IPS-18a (cell line): ENCODE results near the gene TPRG1L.

Experiments used
- H3K27ac ChIP-seq: one replicate; pipeline ENCODE4 v1.5.1; 2013; ENCODE audit warnings: low read length
- H3K27me3 ChIP-seq: one replicate; pipeline ENCODE4 v1.6.1; 2013; ENCODE audit warnings: mild to moderate bottlenecking, low read length; ENCODE audit not compliant: control insufficient read depth, insufficient read depth
- H3K36me3 ChIP-seq: one replicate; pipeline ENCODE4 v1.6.1; 2013; ENCODE audit warnings: low read depth, low read length; ENCODE audit not compliant: control insufficient read depth
- H3K4me1 ChIP-seq: one replicate; pipeline ENCODE4 v1.6.1; 2013; ENCODE audit warnings: low read depth, low read length; ENCODE audit not compliant: control insufficient read depth
- H3K4me3 ChIP-seq: one replicate; pipeline ENCODE4 v1.5.1; 2013; ENCODE audit warnings: low read length
- H3K9ac ChIP-seq: one replicate; pipeline ENCODE4 v1.6.1; 2013; ENCODE audit warnings: mild to moderate bottlenecking, low read length, moderate library complexity
- H3K9me3 ChIP-seq: one replicate; pipeline ENCODE4 v1.6.1; 2013; ENCODE audit warnings: low read depth, low read length; ENCODE audit not compliant: control insufficient read depth

Gene TPRG1L

DNA sequence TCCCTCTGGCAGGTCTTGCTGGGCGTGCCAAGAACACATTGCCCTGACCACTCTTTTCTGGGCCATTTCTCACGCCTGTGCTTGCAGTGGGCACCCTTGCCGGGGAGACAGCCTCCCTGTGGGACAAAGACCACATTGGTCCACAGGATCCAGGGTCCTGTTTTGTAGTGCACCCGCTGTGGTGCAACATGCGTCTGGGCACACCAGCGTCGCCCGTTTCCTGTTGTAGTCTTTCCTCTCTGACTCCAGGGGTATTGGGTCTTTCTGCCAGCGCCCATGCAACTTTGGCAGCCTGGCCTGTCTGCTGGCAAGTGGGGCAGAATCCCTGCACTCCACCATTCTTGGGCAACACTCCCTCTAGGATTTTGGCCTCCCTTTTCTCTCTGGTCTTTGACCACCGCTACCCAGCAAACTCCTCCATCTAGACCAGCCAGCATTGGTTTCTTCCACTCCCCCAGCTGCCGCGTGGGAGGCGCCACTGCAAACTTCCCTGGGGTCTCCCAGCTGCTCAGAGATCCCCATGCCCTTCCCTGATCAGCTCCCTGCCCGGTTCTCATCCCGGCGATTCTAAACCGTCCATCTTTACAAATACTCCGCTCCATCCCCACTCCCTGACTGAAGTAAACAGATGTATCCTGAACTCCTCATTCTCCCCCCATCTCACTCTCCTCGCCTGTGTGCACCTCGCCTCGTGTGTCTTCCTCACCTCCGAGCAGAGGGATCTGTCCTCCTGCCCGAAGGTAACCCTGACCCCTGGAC is 1.2 kb upstream of the TPRG1L start:
- Histone ChIP-seq H3K9ac (peak overlapping the region; percentile 50), H3K4me1 (no peaks in the 10 kb centered on the region), H3K9me3 (no peaks in the 10 kb centered on the region), H3K36me3 (peaks cover 2% of the 10 kb centered on the region), H3K27me3 (peaks cover 26% of the 10 kb centered on the region), H3K4me3 (peak overlapping the region; percentile 75), H3K27ac (no peak overlapping the region)

DNA sequence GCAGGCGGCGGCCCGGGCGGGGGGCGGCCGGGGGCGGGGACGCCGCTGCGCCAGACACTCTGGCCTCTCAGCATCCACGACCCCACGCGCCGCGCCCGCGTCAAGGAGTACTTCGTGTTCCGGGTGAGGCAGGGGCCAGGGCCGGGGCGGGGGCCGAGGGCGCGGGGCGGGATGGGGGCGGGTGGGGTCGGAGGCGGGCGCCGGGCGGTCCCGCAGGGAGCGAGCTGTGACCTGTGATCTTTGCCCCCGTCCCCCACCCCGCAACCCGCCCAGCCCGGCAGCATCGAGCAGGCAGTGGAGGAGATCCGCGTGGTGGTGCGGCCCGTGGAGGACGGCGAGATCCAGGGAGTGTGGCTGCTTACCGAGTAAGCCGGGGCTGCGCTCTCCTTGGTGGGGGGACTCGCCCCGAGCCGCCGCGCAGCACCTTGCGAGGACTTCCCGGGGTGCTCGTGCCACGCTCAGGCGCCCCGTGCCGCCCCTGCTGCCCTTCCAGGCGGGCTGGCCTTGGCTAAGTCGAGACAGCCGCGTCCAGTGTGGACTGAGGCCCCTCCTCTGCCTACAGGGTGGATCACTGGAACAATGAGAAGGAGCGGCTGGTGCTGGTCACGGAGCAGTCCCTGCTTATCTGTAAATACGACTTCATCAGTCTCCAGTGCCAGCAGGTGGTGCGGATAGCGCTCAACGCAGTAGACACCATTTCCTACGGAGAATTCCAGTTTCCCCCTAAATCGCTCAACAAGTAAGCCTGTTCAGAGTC is 514 bp downstream of the TPRG1L start:
- Histone ChIP-seq H3K9ac (no peak overlapping the region), H3K36me3 (peaks cover 16% of the 10 kb centered on the region), H3K27ac (no peak overlapping the region), H3K27me3 (peaks cover 17% of the 10 kb centered on the region), H3K4me3 (peak overlapping the region; percentile 65), H3K4me1 (no peaks in the 10 kb centered on the region), H3K9me3 (no peaks in the 10 kb centered on the region)

DNA sequence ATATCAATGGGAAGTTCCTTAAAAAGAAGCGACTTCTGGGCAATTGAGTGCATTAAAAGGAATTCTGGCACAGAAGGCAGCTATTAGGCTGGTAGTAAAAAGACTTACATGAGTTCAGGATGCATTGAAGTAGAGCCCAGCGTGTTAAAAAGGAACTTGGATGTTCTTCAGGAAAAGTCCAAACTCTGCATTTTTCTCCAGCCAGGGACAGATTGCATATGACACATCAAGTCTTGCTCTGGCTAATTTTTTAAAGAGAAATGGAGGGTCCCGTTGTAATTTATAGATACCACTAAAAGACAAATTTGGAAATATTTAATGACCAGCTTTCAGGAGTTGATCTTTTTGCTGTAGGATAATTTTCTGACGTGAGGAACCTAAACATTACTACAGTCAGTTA is 1.2 kb downstream of the TPRG1L start:
- Histone ChIP-seq H3K4me1 (no peaks in the 10 kb centered on the region), H3K9me3 (no peaks in the 10 kb centered on the region), H3K27me3 (peaks cover 12% of the 10 kb centered on the region), H3K9ac (no peak overlapping the region), H3K27ac (no peak overlapping the region), H3K4me3 (peak overlapping the region; percentile 65), H3K36me3 (peaks cover 16% of the 10 kb centered on the region)

DNA sequence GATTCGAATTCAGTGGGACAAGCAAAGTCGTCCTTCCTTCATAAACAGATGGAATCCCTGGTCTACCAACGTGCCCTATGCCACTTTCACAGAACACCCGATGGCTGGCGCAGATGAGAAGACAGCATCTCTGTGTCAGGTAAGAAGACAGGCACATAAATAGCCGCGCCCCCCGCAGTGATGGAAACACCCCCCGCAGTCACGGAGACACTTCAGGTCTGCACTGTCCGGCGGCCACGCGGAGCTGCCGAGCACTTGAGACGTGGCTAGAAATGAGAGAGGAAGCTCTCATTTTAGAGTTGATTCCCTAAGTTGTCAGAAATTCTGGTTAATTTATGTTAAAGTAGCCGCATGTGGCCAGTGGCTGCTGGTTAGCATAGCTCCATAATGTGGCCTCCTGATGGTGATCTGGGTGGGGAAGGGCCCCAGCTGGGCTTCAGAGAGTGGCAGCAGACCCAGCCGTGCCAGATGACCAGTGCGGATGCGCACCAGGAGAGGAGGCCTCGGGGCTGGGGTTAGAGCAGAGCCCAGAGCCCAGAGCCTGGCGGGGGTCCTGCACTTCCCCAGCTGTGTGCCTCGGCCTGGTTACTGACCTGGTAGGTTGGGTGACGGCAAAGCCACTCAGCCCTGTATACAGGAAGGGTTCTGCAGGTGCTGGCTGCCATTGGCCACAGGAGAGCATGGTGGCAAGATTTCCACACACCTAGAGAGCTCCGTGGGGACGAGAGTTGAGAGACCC is 2.9 kb downstream of the TPRG1L start:
- Histone ChIP-seq H3K4me1 (peaks cover 3% of the 10 kb centered on the region), H3K27me3 (peaks cover 12% of the 10 kb centered on the region), H3K4me3 (no peak overlapping the region), H3K36me3 (peaks cover 16% of the 10 kb centered on the region), H3K9ac (no peak overlapping the region), H3K9me3 (no peaks in the 10 kb centered on the region), H3K27ac (no peak overlapping the region)

DNA sequence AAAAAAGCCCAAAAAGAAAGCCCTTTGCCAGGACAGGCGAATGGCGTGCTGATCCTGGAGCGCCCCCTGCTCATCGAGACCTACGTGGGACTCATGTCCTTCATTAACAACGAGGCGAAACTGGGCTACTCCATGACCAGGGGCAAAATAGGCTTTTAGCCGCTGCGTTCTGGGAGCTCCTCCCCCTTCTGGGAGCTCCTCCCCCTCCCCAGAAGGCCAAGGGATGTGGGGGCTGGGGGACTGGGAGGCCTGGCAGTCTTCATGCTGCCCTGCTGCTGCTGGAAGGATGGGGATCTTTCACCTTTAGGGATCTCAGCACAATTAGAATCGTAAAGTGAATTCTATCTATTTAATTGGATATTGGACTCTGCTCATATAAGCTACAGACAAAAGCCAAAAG is 3.6 kb downstream of the TPRG1L start:
- Histone ChIP-seq H3K4me1 (peaks cover 3% of the 10 kb centered on the region), H3K36me3 (peaks cover 16% of the 10 kb centered on the region), H3K27me3 (peaks cover 6% of the 10 kb centered on the region), H3K27ac (no peak overlapping the region), H3K9me3 (no peaks in the 10 kb centered on the region), H3K4me3 (no peak overlapping the region), H3K9ac (no peak overlapping the region)

DNA sequence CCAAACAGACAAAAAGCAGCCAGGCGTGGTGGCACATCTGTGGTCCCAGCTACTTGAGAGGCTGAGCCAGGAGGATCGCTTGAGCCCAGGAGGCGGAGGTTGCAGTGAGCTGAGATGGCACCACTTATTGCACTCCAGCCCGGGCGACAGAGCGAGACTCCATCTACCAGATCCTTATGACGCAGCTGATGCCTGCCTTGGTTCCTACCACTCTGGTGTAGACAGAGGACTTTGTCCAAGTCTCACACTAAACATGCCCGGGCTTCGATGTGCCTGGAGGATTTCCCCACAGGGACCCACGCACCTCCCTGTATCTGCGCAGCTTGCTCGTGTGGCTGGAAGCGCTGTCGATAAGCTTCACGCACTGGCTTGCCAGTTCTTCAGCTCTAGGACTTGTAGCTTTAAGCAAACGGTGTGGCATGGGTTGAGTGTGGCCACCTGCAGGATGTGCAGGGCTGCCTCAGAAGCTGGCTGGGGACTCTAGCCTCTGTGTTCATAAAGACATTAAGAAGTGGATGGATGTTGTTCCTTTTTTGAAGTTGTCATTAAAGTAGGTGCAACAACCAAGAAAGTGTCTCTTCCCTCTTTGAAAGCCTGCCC is 4.8 kb downstream of the TPRG1L start:
- Histone ChIP-seq H3K4me1 (peaks cover 3% of the 10 kb centered on the region), H3K27ac (no peak overlapping the region), H3K9me3 (no peaks in the 10 kb centered on the region), H3K4me3 (no peak overlapping the region), H3K9ac (no peak overlapping the region), H3K36me3 (peaks cover 16% of the 10 kb centered on the region), H3K27me3 (no peaks in the 10 kb centered on the region)

DNA sequence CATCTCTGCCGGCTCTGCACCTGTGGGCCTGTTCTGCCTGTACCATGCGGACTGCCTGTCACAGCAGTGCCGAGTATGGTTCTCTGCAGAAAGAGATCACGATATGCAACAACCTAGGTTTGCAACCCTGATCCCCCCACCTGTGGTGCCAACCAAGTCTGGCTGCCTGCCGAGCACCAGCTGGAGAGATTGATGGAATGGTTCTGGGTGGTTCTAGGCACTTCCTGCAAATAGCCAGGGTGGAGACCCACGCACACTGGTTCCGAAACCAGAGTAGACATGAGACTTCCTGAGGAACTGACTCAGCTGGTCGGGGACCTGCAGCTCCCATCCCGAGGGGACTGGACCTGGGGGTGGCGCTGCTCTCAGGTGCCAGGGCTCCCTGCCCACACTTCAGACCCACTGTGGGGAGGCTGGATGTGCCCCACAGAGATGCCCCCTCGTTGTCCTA is 5.4 kb downstream of the TPRG1L start:
- Histone ChIP-seq H3K4me3 (no peak overlapping the region), H3K9me3 (no peaks in the 10 kb centered on the region), H3K9ac (no peak overlapping the region), H3K27ac (no peak overlapping the region), H3K36me3 (peaks cover 21% of the 10 kb centered on the region), H3K4me1 (peaks cover 3% of the 10 kb centered on the region), H3K27me3 (no peaks in the 10 kb centered on the region)

DNA sequence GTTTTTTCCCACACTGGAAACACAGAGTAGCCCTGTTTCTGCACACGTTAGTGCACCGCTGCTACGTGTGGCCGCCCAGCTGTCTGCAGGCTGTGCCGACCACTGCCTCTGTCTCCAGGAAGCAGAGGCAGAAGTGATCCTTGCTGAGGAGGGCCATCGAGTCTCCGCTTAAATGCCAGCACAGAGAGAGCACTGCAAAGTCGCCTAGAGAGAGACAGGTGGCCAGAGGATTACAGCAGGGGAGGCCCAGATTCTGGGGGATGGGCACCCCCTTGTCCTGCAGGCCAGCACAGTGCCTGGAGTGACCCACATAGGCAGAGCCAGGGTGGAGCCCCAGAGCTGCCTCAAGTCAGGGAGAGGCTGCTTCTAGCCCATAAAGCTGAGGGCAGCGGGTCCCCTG is 6.1 kb downstream of the TPRG1L start:
- peaks cover 28% of the 10 kb centered on the region for H3K36me3 ChIP-seq
- H3K27ac ChIP-seq = no peak overlapping the region
- H3K9me3 ChIP-seq = no peaks in the 10 kb centered on the region
- no peak overlapping the region for H3K9ac ChIP-seq
- no peaks in the 10 kb centered on the region for H3K27me3 ChIP-seq
- peaks cover 3% of the 10 kb centered on the region for H3K4me1 ChIP-seq
- H3K4me3 ChIP-seq = no peak overlapping the region

DNA sequence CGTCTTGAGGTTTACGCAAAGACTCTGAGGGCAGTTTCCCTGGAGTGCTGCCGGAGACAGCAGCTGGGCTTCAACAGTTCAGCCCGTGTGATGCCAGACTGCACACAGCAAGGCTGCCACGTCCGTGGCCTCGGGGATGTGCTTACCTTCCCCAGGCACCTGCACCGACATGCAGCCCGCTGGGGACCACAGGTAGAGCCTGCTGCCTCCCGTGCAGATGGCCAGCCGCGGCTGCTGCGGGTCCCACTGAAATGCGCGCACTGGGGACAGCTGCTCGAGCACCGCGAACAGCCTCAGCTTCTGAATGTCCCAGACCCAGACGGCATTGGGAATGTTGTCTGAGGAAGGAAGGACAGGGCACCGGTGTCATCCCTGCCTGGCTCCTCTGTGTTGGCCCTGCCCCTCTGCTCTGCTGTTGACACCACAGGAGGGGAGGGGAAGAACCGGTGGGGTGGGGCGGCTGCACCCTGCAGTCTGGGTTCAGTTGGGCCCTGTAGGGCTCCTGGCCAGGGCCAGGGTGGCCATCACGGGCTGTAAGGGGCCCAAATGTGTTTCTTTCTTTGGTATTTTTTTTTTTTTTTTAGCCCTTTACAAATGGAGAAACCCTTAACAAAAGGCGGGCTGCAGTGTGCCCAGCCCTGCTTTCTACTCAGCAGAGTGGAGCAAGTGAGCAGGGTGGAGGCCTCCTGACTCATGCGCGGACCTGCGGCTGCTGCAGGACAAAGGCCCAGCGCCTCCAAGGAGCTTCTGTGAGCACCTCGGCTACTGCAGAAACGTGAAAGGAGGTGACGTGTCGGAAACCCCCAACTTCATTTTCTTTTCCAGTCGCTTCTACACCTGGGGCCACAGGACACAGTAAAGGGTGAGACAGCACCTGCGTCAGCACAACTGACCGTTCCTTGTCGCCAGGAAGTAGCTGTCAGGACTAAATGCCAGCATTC is 6.8 kb downstream of the TPRG1L start:
- Histone ChIP-seq H3K9ac (no peak overlapping the region), H3K36me3 (peaks cover 28% of the 10 kb centered on the region), H3K4me1 (peaks cover 3% of the 10 kb centered on the region), H3K27me3 (no peaks in the 10 kb centered on the region), H3K27ac (no peak overlapping the region), H3K9me3 (no peaks in the 10 kb centered on the region), H3K4me3 (no peak overlapping the region)

DNA sequence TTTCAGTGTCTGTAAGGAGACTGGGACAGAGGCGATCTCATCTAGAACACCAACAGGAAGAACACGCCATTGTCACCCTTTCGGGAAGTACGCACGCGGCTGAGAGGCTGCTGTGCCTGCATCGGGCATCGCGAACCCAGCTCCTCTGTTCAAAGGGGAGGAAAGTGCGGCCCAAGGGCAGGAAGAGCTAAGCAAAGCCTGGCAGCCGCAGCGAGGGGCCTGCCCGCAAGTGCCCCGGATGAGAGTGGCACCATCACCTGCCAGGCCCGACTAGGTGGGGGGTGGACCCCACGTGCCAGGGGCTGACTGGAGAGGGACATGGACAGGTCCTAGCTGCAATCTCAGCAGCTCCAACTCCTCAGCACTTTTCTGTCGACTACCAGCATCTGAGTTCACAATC is 7.5 kb downstream of the TPRG1L start:
- Histone ChIP-seq H3K4me3 (no peak overlapping the region), H3K9me3 (no peaks in the 10 kb centered on the region), H3K36me3 (peaks cover 28% of the 10 kb centered on the region), H3K27ac (no peak overlapping the region), H3K9ac (no peak overlapping the region), H3K27me3 (no peaks in the 10 kb centered on the region), H3K4me1 (peaks cover 3% of the 10 kb centered on the region)
